GM19099 (cell line): ENCODE results near the gene NOL3.

ENCODE experiments used
- POLR2A ChIP-seq: IDR thresholded peaks from 3 replicates; pipeline ENCODE4 v1.6.1; 2011; ENCODE audit warnings: low read depth; ENCODE audit not compliant: insufficient read length; ENCODE audit errors: extremely low read depth

NOL3 gene

GRCh38 chr16:67163164-67163998, 7.0 kb upstream of the NOL3 start:
- TF ChIP-seq POLR2A = no peak

- TF ChIP-seq POLR2A = no peak
Observed at GRCh38 chr16:67163999-67164558, 6.3 kb upstream of the NOL3 start.

DNA sequence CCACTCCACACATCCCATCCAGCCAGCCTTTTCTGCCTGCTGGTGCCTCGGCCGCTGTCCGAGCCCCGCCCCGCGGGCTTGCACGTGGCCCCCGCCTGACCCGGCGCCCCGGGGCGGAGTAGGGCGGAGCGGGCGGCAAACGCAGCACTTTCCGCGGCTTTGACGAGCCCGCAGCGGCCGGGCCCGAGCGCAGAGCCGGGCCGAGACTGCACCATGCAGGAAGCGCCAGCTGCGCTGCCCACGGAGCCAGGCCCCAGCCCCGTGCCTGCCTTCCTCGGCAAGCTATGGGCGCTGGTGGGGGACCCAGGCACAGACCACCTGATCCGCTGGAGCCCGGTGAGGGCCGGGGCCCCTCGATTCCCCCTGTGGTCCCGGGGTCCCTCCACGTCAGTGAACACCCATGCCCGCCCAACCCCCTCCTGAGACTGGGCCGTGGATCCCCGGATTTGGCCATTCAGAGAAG, 5.7 kb upstream of the NOL3 start, which contains the start of gene HSF4:
TSS of gene HSF4 (plus strand) at position 147 of the 463 bp plus-strand sequence. CDS start at position 214, 67 bp downstream.
- no peak for TF ChIP-seq POLR2A

DNA sequence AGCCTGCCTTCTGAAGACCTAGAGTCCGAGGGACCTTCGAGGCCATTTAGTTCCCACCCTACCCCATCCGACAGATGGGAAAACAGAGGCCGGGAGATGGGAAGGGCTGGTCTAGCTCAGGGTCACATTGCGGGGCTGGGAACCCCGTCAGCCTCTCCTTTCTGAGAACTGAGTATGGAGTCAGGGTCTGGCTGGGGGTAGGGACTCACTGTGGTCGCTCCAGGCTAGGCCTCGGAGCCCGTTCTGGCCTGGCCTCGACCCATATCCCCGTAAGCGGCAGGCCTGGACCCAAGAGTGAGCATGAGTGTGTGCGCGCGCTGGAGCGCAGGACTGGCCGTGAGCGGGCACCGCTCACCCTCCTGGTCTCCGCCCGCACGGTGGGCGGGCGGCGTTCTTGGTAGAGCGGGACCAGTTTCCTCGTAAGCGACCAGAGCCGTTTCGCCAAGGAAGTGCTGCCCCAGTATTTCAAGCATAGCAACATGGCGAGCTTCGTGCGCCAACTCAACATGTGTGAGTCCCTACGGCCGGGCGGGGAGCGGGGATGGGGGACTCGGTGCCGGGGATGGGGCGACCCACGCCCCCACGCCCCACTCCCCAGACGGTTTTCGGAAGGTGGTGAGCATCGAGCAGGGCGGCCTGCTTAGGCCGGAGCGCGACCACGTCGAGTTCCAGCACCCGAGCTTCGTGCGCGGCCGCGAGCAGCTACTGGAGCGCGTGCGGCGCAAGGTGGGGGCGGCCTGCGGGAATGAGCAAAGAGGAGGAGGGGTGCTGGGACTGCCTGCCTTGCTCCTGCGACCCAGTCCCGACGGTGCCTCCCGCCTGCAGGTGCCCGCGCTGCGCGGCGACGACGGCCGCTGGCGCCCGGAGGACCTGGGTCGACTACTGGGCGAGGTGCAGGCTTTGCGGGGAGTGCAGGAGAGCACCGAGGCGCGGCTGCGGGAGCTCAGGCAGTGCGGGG, 4.9 kb upstream of the NOL3 start:
- TF ChIP-seq POLR2A = no peak

- no peak for TF ChIP-seq POLR2A
Observed at GRCh38 chr16:67166110-67166547, 4.2 kb upstream of the NOL3 start.

GRCh38 chr16:67166598-67167168, 3.7 kb upstream of the NOL3 start:
- TF ChIP-seq POLR2A = no peak

DNA sequence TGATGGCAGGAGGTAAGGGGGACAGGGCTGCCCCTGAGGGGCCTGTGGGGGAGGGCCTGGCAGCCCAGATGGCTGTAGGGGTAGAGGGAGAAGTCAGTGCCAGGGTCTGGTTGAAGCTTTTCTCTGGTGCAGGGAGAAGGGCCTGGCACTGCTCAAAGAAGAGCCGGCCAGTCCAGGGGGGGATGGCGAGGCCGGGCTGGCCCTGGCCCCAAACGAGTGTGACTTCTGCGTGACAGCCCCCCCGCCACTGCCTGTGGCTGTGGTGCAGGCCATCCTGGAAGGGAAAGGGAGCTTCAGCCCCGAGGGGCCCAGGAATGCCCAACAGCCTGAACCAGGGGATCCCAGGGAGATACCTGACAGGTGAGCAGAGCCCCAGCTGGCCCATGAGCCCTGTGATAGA, 2.8 kb upstream of the NOL3 start:
- no peak for TF ChIP-seq POLR2A

DNA sequence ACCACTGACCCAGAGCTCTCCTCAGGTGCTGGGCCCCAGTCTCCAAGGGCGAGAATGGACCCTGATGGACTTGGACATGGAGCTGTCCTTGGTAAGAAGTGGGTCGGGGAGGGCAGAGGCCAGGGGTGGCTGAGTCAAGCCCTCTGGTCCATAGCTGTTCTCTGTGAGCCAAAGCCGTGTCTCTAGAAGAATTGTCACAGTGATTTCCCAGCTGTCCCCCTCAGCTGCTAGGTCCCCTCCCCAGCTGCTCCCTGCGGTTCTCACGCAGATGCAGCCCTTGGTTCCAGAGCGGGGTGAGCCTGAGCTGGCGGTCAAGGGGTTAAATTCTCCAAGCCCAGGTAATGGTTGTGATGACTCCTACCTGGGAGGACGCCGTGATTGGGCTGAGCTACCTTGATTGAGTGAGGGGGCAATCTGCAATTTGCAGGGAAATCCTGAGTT, 1.3 kb upstream of the NOL3 start:
- no peak for TF ChIP-seq POLR2A

DNA sequence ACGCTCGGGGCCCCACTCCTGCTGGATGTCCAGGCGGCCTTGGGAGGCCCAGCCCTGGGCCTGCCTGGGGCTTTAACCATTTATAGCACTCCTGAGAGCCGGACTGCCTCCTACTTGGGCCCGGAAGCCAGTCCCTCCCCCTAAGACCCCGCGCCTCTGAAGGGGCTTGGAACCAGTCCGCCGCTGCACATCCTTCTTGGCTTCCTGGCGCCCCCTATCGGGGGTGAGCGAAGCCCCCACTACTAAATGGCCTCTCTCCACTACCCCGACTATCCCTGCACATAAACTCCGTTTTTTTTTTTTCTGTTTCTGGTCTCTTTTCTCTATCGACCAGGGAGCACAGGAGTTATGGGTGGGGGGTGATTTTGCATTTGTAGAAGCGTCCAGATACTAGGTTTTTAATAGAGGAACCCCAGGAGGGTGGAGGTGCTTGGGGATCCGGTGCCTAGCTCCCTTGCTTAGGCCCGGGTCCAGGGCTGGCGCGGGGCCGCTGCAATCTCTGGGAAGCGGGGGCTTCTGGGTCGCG, 633 bp upstream of the NOL3 start:
- TF ChIP-seq POLR2A = no peak

DNA sequence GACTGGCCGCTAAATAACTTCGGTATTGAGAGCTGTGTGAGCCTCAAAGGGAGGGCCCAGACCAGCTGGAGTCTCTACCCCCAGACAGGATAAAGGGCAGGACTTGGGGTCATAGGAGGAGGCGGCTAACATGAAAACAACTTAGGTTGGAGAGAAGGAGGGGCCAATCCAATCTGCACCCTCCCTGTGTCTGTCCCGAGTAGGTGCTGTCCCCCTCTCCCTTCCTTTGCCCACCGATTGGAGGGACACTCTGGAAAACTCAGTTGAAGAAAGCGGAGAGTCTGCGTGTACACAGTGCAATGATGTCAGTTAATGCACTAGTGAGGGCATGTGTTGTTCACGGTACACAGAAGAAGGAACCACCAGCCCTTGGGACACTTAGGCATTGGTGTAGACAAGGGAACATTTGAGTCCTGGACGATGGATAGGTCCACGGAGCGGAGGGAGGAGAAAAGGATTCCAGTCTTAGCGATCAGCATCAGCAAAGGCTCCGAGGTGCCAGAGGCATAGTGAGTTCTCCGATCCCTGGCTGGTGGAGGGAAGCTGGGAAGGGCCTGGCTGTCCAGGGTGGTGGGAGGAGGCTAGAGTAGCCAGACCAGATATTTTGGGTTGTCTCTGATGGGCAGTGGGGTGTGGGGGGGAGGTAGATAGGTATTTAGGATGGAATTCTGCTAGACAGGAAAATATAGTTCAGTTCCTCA, 761 bp downstream of the NOL3 start:
- TF ChIP-seq POLR2A = no peak

GRCh38 chr16:67173323-67173722, 3.0 kb downstream of the NOL3 start:
- TF ChIP-seq POLR2A = no peak

DNA sequence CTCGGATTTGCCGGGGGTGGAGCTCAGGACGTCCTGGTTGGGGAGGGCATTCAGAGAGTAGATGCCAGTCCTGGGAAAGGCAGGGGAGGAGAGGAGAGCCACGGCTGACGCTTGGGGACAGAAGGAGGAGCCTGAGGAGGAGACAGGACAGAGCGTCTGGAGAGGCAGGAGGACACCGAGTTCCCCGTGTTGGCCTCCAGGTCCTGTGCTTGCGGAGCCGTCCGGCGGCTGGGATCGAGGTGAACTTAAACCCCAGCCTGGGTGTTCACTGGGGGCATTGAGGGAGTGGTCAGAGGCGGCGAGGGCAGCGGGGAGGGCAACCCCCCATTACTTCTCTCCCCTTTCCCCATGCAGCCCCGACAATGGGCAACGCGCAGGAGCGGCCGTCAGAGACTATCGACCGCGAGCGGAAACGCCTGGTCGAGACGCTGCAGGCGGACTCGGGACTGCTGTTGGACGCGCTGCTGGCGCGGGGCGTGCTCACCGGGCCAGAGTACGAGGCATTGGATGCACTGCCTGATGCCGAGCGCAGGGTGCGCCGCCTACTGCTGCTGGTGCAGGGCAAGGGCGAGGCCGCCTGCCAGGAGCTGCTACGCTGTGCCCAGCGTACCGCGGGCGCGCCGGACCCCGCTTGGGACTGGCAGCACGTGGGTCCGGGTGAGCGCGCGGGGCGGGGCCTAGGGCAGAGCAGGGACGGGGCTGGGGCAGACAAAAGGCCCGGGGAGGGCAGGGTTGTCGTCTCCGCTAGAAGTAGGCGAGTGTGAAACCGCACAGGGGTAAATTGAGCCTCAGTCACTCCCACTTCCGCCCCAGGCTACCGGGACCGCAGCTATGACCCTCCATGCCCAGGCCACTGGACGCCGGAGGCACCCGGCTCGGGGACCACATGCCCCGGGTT, 3.7 kb downstream of the NOL3 start:
- TF ChIP-seq POLR2A = no peak

GRCh38 chr16:67174706-67175231, 4.4 kb downstream of the NOL3 start:
- TF ChIP-seq POLR2A = no peak

DNA sequence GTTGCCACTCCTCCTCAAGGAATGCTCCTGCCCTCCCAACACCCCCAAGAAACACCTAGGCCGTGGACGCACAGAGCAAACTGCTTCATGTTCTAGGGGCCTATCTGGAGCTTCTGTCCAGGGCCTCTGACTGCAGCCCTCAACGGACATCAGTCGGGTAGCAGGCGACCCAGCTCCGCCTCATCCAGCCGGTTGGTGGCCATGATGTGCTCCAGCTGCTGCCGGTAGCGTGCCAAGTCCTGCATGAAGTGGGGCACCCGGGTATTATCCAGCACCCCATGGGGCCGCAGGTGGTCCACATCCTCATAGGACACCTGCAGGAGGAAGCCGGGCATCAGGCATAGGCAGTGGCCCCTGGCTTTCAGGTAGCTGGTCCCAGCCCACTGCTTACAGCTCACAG, 6.3 kb downstream of the NOL3 start:
- TF ChIP-seq POLR2A = no peak
